ENCODE data around the gene TEX54. TPM values are rescaled to one million over a fixed set of nuclear protein-coding genes. Genes with fewer than 3 reads are reported as not detected.
A peak's percentile ranks its signal among the peaks of the same experiment; 100 is the strongest.

TEX54 gene
- total and polyA plus RNA-seq, 2 of the 13 experiments (the other 11 are each of a cell fraction or from before 2014, with no cell fraction given) = not detected

- TF ChIP-seq ZNF770 (CRISPR knock-in tag; IDR thresholded peaks at IDR 0.05) (no peak), ZNF292 (CRISPR knock-in tag; IDR thresholded peaks at IDR 0.05; ENCODE audit: borderline replicate concordance, low read depth) (peak; percentile 6; the same call in 1 of the 2 replicates), ZFP37 (CRISPR knock-in tag; IDR thresholded peaks at IDR 0.05; ENCODE audit: borderline replicate concordance) (0 out of 2 replicates have a peak, but pooled peaks have one; percentile 12), ZNF280D (CRISPR knock-in tag; IDR thresholded peaks at IDR 0.05) (no peak), SMARCC2 (IDR thresholded peaks at IDR 0.05) (no peak), SUZ12 (IDR thresholded peaks at IDR 0.05; ENCODE audit: low read depth, low read length) (no peak), ZNF225 (CRISPR knock-in tag; IDR thresholded peaks at IDR 0.05) (no peak), TBX2 (CRISPR knock-in tag; IDR thresholded peaks at IDR 0.05; ENCODE audit: borderline replicate concordance) (no peak; the same call in 1 of the 2 replicates), RNF2 (conservative IDR thresholded peaks at IDR 0.05; ENCODE audit: low read depth) (no peak; the same call in 1 of the 2 replicates), SOX6 (IDR thresholded peaks at IDR 0.05) (no peak), SOX6 (CRISPR knock-in tag; IDR thresholded peaks at IDR 0.05) (no peak), CREB1 (IDR thresholded peaks at IDR 0.05) (no peak), CREB1 (CRISPR knock-in tag; IDR thresholded peaks at IDR 0.05) (no peak), RBM22 (optimal IDR thresholded peaks at IDR 0.05; ENCODE audit: low read length) (no peak), NBN (conservative IDR thresholded peaks at IDR 0.05) (no peak), NAIF1 (CRISPR knock-in tag; IDR thresholded peaks at IDR 0.05; ENCODE audit: borderline replicate concordance) (no peak), DNMT3B (CRISPR knock-in tag; conservative IDR thresholded peaks at IDR 0.05) (no peak), U2AF2 (IDR thresholded peaks at IDR 0.05; ENCODE audit: low read depth, low read length) (no peak), ZNF3 (CRISPR knock-in tag; IDR thresholded peaks at IDR 0.05) (no peak), ZNF124 (CRISPR knock-in tag; IDR thresholded peaks at IDR 0.05) (no peak), ZNF569 (CRISPR knock-in tag; IDR thresholded peaks at IDR 0.05; ENCODE audit: borderline replicate concordance) (0 out of 2 replicates have a peak, but pooled peaks have one; percentile 20), THYN1 (CRISPR knock-in tag; IDR thresholded peaks at IDR 0.05; ENCODE audit: borderline replicate concordance, low read depth) (no peak), ZNF570 (CRISPR knock-in tag; IDR thresholded peaks at IDR 0.05; ENCODE audit: borderline replicate concordance) (no peak), ADNP (CRISPR knock-in tag; IDR thresholded peaks at IDR 0.05) (no peak)
- TF ChIP-seq, protein P1, sequence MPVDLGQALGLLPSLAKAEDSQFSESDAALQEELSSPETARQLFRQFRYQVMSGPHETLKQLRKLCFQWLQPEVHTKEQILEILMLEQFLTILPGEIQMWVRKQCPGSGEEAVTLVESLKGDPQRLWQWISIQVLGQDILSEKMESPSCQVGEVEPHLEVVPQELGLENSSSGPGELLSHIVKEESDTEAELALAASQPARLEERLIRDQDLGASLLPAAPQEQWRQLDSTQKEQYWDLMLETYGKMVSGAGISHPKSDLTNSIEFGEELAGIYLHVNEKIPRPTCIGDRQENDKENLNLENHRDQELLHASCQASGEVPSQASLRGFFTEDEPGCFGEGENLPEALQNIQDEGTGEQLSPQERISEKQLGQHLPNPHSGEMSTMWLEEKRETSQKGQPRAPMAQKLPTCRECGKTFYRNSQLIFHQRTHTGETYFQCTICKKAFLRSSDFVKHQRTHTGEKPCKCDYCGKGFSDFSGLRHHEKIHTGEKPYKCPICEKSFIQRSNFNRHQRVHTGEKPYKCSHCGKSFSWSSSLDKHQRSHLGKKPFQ (CRISPR knock-in tag; IDR thresholded peaks at IDR 0.05; ENCODE audit: insufficient replicate concordance) = peak; percentile 4
- TF ChIP-seq, protein P2, sequence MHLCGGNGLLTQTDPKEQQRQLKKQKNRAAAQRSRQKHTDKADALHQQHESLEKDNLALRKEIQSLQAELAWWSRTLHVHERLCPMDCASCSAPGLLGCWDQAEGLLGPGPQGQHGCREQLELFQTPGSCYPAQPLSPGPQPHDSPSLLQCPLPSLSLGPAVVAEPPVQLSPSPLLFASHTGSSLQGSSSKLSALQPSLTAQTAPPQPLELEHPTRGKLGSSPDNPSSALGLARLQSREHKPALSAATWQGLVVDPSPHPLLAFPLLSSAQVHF (CRISPR knock-in tag; IDR thresholded peaks at IDR 0.05) = no peak
Measured at GRCh38 chr11:62856333-62856895, 23.8 kb upstream of the TEX54 start (continued).
